ENCODE measurements around the gene TRIP11.

TRIP11 gene

DNA sequence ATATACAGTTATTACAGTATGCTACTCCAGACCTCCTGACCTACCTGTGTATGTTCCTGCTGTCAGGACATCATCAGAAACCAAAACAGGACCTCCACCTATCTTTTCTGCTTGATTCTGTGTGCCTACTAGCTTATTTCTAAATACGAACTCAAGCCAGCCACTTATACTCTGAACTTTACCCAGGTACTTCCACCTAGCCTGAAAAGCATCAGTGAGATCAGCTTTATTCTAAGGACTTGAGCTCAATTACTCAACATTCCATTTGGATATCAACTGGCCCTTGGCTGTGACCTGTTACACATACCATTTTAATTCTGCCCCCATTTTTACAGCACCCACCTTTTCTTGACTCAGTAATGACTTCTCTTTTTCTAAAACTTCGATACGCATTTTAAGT, 29.2 kb downstream of the TRIP11 start:
- DNase-seq (ENCODE audit: low read depth in 1 of 2, low spot score in 1 of 2), result no peak

DNA sequence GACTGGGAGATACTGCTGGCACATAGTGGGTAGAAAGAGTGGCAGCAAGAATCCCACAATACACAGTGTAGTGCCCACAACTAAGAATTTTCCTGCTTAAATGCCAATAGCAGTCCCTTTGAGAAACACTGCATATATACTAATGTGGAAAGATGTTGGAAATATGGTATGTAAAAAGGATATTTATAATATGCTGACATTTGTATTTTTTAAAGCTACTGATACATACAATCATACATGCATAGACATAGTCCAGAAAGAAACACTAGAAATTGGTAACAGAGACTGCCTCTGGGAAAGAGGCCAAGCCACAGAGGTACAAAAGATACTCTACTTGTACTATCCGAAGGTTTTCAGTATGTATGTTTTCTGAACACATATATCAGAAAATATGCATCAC, 30.3 kb downstream of the TRIP11 start:
- no peak for DNase-seq (ENCODE audit: low read depth in 1 of 2, low spot score in 1 of 2)

DNA sequence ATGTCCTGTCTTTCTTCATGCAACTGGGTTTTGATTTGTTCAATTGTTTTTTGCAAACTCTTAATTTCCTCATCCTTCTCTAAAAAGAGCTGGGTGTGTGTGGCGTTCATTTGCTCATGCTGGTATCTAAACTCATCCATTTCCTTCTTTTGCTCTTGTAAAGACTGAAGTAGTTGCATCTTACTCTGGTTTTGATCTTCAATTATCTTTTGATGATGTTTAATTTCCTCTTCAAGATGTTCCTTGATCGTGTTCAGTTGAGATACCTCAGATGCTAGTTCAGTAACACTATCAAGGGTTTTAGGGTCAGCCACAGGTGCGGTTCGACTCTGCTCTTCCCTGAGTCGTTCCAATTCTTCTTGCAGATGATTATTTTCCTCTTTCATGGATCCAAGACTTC, 34.8 kb downstream of the TRIP11 start:
- no peak for DNase-seq (ENCODE audit: low read depth in 1 of 2, low spot score in 1 of 2)

DNA sequence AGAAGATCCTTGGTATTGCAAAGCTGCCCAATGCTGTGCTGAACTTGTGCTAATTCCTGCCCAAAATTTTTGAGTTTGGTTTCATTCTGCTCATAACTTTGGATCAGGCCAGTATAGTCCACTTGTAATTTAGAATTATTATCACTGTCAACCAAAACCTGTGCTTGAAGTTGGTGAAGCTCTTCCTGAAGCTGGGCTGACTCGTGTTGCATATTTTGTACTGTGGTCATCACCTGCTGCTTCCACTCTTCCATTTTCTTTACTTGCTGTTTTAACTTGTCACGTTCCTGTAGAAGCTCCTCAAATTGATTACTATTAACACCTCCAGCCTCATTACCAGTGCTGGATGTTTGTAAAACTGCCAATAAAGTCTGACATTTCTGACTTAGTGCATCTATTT, 35.8 kb downstream of the TRIP11 start:
- no peak for DNase-seq (ENCODE audit: low read depth in 1 of 2, low spot score in 1 of 2)

DNA sequence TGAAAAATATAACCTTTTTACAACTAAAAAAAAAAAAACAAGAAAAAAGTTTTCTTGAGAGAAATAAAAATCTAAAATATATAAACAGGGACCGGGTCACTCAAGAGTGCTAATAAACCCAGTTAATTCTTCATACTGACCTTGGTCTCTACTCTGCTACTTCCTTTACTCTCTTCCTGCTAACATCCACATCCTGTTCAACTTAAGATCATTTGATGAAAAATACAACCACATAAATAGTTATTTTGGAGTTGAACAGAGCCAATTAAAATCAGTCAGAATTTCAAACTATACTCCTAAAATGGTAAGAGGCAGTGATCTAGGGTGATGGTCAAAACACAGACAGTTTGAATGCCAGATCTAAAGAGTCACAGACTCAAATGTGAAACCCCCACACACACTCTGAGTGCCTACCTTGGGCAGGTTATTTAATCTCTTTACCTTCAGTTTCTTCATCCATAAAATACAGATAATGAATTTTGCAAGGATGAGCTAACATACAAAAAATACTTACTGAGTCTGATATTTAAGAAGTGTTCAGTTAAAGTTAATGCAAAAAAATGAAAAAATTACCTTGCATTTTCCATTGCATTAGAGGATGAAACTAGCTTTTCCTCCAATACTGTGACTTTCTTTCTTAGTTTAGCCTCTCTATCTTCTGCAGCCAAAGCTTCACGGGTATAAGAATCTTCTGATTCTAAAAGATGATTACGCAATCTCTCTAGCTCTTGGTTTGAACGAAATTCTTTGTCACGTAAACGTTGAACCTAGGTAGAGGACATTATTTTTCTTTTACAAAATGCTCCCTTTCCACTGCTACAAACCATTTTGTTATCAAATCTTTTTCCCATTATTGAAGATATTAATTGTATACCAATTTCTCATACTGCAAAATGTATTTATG, 40.9 kb downstream of the TRIP11 start:
- DNase-seq (ENCODE audit: low read depth in 1 of 2, low spot score in 1 of 2), result no peak

DNA sequence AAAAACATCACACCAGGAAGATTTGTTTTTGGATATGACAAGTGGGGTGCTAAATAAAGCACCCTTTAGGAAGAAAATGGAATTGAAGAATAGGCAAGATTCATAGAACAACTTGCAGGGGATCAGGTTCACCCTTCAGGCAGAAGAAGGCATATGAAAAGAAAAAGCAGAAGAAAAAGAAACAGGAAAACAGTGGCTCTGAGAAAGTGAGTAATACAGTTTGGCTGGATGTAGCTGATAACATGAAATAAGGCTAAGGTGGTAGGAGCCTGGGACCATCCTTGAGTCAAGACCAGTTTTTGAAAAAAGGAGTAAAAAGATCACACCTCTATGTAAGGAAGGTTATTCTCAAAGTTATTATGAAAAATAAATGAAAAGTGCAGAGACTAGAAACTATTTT, 42.4 kb downstream of the TRIP11 start:
- DNase-seq (ENCODE audit: low read depth in 1 of 2, low spot score in 1 of 2), result no peak

DNA sequence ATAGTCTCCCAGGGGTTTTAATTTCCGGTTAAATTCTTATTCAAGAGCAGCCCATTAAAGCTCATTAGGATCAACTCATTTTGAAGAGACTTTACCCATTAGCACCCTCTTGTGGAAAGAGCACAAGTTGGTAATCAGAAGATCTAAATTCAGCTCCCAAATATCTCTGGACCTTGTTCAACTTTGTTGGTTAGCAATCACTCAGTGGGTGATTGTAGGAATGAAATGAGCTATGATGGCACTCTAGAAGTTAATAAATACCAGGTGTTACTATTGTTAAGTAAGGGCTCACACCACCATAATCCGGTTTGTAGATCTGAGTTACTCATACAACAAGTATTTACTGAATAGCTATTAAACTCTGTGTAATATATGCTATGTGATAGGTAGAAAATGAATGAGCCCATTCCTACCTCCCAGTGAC, 42.9 kb downstream of the TRIP11 start:
- no peak for DNase-seq (ENCODE audit: low read depth in 1 of 2, low spot score in 1 of 2)

DNA sequence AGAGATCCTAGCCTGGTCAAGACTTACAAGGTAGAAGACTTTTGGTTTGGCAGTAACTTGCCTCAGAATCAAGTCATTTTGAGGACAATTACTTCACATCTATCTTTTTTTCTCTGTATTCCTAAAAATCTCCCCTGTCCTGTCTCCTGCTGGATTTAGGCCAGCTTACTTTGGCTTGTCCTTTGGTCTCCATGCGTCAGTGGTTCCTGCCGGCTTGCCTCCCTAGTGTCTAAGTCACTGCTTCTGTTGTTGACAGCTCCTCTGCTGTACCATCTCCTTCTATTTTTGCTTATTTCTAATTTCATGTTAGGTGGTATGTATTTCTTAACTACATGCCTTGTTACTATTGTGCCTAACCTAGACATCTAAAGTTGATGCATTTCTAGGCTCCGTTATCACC, 52.7 kb downstream of the TRIP11 start:
- no peak for DNase-seq (ENCODE audit: low read depth in 1 of 2, low spot score in 1 of 2)

DNA sequence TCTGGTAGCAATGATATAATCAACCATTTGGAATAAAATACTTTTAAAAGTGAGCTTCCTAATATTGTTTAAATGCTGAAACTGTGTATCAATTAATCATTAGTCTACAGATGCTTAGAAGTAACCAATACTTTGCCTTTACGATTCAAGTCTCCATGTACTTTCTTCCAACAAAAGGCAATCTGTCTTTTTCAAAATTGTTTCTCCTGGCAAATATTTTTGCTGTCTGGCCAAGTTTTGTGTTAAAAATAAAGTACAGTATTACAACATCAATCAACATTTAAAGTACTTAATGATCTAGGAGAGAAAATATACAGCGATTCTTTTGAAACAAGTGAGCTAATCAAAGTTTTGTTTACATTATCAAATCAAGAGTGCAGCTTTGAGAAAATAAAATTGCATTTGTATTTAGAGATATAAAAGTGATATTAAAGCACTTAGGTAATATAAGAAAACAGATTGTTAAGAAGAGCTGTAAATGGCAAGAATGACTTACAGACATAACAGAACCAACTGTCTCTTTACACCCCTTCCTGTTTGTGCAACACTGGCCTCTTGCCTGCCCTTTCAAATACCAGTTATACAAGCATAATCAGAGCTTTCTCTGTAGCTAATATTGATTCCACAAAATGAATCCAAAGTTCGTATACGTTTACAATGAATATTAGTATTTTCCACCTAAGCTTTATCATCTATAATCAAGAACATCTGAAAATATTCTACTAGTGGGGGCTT, 54.2 kb downstream of the TRIP11 start:
- no peak for DNase-seq (ENCODE audit: low read depth in 1 of 2, low spot score in 1 of 2)

DNA sequence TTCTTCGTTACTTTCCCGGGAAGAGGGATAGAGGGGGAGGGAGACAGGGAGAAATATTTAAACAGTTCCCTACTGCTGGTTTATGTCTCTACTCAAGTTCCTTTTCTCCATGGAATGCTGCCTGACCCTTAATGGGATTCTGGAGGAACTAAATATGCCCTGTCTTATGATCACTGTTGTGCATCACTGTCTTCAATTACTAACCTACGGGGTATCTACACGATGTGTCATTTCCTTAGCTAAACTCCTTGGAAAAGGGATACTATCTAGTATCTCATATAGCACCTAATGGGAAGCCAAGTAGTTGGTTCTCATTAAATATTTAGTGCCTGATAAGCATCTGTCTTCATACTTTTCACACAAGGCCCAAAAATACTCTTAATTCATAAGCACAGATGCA, 54.9 kb downstream of the TRIP11 start:
- no peak for DNase-seq (ENCODE audit: low read depth in 1 of 2, low spot score in 1 of 2)

DNA sequence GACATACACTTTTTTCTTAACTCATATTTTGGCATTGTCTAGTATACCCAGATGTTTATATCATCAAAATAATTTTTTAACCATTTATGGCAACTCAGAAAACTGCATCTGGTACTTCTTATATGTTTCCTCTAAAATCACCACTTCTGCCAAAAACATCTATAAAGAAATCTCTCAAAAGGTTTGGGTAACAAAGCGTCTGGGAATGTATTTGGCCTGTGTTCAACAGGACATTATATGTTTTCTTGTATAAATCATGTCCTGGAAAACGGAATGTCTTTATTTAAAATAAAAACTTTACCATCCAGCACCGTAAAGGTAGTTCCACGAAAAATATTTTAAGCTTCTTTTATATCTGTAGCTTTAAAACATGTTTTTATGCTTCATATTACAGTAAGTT, 56.3 kb downstream of the TRIP11 start:
- no peak for DNase-seq (ENCODE audit: low read depth in 1 of 2, low spot score in 1 of 2)

DNA sequence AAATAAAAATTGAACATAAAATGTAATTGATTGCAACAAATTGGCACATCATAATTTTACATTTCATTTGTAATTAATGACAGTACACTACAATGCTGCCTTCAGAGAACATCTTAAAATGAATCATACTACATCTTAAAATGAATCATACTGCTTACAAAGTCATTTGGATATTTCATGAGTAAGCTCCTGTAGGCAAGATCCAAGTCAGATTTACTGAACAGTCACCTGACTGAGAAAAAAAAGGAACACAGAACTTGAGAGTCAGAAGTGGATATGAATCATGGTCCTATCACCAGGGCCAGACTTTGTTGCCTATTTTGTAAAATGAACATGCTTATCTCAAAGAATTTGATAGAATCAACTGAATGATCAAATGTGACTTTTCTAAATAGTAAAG, 59.7 kb downstream of the TRIP11 start:
- no peak for DNase-seq (ENCODE audit: low read depth in 1 of 2, low spot score in 1 of 2)

DNA sequence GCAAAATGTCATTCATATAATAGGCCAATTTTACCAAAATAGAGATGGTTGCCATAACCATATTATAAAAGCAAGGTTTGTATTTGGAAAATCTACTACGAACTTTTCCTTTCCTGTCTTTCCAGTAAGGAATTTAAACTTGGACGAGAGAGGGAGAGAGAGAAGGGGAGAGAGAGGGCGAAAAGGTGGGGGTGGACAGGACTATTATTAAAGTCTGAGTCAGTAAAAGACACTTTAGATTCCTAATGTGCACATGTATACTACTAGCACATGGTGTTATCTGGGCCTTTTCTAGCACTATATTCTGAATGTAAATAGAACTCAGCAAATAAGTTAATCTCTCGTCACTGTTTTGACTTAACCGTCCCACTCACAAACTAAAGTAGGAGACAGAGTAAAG, 62.0 kb downstream of the TRIP11 start:
- no peak for DNase-seq (ENCODE audit: low read depth in 1 of 2, low spot score in 1 of 2)

DNA sequence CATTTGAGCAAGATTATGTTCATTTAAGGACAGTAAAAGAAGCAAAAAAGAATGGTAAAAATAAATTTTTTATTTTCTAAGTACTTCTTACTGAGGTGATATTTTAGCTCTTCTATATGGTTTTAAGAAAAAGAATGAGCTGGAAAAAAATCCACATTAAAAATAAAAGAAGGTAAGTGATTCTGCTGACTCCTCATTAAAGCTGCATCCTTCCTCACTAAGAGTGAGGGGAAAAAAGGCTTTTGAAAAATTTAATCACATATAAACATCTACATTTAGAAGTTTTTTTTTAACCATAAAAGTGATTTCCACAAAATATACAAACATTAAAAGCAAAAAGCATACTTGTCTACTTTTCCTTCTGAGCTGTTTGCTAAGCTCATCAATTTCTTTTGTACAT, 64.1 kb downstream of the TRIP11 start:
- DNase-seq (ENCODE audit: low read depth in 1 of 2, low spot score in 1 of 2), result no peak

DNA sequence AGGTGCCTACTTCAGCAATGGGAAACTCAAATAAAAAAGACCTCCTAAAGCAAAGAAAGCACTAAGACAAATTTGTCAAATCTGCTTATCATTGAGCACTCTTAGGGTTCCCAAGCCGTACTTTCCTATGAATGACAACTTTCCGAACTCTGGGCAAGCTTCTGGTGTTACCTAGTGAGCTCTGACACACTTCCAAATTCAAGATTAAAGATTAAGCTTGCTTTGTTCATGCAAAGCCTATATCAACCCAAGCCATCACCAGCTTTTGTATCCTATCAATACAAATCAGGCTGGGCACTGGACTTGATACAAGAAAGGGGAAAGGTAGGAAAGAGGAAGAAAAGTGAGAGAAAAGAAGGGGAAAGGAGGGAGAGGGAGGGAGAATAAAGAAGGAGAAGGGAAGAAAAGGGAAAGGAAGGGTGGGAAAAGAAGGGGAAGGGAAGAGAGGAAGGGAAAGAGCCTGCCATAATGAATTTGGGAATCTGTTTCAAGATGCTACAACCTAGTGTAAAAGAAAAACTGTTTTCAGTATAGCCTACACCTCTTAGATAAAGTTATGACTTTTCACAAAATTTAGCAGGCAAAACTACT, 68.6 kb downstream of the TRIP11 start:
- no peak for DNase-seq (ENCODE audit: low read depth in 1 of 2, low spot score in 1 of 2)

DNA sequence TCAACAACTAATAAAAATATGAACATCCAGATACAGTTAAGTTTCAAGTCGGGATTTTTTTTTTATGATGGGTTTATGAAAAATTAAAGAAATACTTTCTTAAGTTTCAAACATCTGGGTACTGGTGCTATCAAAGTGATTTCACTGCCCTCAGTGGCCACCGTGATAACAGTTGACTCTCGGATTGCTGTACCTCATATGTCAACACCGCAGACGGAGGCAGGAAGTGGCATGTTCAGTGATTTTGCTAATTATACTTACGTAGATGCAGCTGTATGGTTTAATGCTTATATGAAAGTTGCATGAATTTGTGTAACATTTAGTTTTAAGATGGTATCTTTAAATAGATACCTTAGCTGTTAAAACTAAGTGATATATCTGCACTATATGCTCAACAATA, 71.6 kb downstream of the TRIP11 start:
- no peak for DNase-seq (ENCODE audit: low read depth in 1 of 2, low spot score in 1 of 2)

DNA sequence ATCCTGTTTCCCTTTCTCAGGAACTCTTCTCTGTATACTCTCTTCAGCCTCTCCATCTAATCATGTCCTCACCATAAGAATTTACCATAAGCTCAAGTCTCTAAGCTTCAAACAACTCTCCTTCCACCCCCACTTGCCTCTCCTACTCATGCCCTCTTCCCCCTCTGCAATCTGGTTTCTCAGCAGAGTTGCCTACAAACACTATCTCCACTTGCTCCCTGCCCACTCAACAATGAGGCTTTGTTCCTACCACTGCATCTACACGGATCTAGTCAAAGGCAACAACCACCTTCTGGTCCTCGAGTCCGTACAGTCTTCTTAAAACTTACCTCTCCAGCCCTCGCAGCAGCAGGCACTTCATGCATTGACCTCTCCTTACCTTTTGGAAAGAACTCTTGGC, 75.1 kb downstream of the TRIP11 start:
- DNase-seq (ENCODE audit: low read depth in 1 of 2, low spot score in 1 of 2), result no peak

DNA sequence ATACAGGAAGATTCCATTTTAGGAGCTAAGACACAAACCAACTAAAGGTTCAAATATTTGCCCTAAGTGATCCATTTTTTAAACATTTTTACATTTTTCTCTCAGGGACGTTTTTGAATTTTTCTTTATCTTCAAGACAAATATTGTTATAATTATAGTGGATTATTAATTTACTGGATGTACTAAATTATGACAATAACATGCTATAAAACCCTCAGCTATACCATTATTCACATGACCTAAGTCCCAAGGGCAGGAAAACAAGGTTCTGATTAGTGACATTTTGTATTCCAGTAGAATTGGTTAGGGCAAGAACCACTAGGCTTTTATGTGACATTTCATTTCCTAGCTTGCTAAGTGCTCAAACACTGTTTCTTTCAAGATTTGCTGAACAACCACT, 75.8 kb downstream of the TRIP11 start:
- DNase-seq (ENCODE audit: low read depth in 1 of 2, low spot score in 1 of 2), result no peak

DNA sequence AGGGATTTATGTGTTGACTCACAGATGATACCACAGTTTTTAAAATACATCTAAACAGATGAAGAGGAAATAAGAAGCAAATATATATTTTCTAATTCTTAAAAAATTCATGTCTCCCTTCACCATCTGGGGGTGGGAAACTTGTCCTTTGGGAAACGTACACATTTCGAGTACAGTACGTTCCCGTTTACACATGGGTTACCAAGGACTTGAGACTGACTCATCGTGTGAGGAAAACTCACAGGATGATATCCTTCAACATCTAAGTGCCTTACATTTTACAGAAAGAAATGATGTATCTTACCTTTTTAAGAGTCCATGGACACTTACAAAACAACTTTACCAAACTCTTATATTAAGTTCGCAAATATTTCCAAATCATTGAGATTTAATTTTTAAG, 76.4 kb downstream of the TRIP11 start:
- DNase-seq (ENCODE audit: low read depth in 1 of 2, low spot score in 1 of 2), result no peak

DNA sequence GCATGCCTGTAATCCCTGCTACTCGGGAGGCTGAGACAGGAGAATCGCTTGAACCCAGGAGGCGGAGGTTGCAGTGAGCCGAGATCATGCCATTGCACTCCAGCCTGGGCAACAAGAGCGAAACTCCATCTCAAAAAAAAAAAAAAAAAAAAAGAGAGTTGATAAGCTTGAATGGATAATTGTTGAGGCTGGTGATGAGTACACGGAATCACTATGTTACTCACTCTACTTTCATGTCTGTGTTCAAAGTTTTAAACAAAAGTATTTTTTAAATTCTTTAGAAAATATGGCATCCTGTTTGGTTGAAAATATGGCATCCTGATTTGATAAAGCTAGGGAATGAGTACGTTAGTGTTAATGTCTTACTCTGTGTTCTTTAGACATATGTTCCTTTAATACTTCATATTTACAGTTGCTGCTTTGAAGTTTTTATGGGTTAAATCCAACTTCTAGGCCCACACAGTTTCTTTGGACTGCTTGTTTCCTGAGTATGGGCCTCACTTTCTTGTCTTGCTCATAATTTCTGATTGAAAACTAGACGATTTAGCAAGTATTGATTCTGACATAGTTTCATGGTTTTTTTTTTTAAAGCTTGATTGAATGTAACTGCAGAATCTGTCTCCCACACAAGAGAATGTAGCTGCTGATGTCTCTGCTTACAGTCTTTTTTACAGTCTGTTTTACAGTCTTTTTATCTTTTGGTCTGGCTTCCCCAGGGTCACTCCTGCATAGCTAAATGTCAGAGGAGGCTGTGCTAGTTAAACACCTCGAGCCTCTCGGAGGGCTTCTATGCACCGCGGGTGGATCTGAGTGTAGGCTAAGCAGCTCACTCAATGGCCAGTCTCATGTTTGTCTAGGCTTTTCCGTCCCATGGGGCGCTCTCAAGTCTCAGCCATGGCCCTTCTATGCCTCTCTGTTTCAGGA, 78.3 kb downstream of the TRIP11 start:
- DNase-seq (ENCODE audit: low read depth in 1 of 2, low spot score in 1 of 2), result no peak

DNA sequence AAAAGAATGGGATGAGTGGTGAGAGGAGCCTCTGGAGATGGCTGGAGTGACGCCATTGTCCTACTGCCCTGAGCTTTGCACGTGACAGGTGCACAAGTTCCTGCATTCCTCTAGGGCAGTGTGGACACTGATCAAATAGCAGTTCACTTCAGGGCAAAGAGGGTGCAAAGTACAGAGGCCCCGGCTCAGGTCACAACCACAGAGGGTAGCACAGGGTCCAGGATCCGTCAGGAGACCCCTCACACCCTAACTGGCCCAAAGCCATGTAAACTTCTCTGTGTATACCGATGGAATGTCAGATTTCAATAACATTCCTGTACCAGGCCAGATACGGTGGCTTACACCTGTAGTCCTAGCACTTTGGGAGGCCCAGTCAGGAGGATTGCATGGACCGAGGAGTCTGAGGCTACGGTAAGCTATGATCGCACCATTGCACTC, 82.0 kb downstream of the TRIP11 start:
- no peak for DNase-seq (ENCODE audit: low read depth in 1 of 2, low spot score in 1 of 2)
